ENCODE data around the gene GRIK4.

DNA sequence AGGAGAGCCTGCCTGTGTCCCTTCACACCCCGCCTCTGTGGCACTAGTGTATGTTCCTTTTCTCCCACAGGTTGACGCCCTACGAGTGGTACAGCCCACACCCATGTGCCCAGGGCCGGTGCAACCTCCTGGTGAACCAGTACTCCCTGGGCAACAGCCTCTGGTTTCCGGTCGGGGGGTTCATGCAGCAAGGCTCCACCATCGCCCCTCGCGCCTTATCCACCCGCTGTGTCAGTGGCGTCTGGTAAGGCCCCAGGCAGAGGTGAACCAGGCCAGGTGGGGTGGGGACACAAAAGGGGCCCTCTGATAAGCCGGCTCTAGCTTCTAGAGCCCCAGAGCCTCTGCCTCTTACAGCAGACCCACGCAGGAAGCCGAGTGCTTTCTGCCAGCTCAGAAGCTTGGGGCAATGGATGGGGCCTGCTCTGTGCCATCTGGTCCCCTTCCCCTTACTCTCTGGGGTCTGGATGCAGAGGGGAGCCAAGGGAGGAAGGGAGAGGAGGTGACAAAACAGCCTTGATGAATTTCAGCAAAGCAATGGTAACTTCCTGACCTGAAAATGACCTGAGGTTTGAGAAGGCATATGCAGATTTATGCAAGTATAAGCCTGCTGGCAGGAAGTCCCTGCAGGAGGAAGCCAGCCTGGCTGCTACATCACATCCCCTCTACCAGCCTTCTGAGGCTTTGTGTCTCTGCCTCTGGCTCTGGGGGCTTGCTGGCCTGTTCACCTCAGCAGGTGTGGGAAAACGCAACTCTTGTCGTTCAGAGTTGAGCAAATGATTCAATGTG, 445.4 kb downstream of the GRIK4 start:
- TF ChIP-seq HDAC2 (IDR thresholded peaks at IDR 0.05) (no peak), CAMTA2 (CRISPR knock-in tag; conservative IDR thresholded peaks at IDR 0.05) (no peak), CHD1 (IDR thresholded peaks at IDR 0.05; ENCODE audit: low read length) (no peak), PYGO2 (tag; IDR thresholded peaks at IDR 0.05) (no peak), SIN3A (IDR thresholded peaks at IDR 0.05; ENCODE audit: borderline replicate concordance in 2 of 2, control insufficient read depth in 1 of 2, low read depth in 2 of 2, low read length in 2 of 2) (no peak), ELF1 (tag; IDR thresholded peaks at IDR 0.05) (no peak), PML (IDR thresholded peaks at IDR 0.05; ENCODE audit: low read length) (no peak), FOXP1 (CRISPR knock-in tag; IDR thresholded peaks at IDR 0.05) (no peak)
- TF ChIP-seq, protein P1, sequence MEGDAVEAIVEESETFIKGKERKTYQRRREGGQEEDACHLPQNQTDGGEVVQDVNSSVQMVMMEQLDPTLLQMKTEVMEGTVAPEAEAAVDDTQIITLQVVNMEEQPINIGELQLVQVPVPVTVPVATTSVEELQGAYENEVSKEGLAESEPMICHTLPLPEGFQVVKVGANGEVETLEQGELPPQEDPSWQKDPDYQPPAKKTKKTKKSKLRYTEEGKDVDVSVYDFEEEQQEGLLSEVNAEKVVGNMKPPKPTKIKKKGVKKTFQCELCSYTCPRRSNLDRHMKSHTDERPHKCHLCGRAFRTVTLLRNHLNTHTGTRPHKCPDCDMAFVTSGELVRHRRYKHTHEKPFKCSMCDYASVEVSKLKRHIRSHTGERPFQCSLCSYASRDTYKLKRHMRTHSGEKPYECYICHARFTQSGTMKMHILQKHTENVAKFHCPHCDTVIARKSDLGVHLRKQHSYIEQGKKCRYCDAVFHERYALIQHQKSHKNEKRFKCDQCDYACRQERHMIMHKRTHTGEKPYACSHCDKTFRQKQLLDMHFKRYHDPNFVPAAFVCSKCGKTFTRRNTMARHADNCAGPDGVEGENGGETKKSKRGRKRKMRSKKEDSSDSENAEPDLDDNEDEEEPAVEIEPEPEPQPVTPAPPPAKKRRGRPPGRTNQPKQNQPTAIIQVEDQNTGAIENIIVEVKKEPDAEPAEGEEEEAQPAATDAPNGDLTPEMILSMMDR (IDR thresholded peaks at IDR 0.05 in 2 of 3, conservative IDR thresholded peaks at IDR 0.05 in 1 of 3; ENCODE audit: insufficient read depth in 2 of 3, low read depth in 1 of 3, low read length in 3 of 3) = no peak
- TF ChIP-seq, protein P2, sequence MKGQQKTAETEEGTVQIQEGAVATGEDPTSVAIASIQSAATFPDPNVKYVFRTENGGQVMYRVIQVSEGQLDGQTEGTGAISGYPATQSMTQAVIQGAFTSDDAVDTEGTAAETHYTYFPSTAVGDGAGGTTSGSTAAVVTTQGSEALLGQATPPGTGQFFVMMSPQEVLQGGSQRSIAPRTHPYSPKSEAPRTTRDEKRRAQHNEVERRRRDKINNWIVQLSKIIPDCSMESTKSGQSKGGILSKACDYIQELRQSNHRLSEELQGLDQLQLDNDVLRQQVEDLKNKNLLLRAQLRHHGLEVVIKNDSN (CRISPR knock-in tag; IDR thresholded peaks at IDR 0.05) = no peak
- TF ChIP-seq, protein P3, sequence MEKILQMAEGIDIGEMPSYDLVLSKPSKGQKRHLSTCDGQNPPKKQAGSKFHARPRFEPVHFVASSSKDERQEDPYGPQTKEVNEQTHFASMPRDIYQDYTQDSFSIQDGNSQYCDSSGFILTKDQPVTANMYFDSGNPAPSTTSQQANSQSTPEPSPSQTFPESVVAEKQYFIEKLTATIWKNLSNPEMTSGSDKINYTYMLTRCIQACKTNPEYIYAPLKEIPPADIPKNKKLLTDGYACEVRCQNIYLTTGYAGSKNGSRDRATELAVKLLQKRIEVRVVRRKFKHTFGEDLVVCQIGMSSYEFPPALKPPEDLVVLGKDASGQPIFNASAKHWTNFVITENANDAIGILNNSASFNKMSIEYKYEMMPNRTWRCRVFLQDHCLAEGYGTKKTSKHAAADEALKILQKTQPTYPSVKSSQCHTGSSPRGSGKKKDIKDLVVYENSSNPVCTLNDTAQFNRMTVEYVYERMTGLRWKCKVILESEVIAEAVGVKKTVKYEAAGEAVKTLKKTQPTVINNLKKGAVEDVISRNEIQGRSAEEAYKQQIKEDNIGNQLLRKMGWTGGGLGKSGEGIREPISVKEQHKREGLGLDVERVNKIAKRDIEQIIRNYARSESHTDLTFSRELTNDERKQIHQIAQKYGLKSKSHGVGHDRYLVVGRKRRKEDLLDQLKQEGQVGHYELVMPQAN (IDR thresholded peaks at IDR 0.05; ENCODE audit: borderline replicate concordance) = no peak
- TF ChIP-seq, protein P4, sequence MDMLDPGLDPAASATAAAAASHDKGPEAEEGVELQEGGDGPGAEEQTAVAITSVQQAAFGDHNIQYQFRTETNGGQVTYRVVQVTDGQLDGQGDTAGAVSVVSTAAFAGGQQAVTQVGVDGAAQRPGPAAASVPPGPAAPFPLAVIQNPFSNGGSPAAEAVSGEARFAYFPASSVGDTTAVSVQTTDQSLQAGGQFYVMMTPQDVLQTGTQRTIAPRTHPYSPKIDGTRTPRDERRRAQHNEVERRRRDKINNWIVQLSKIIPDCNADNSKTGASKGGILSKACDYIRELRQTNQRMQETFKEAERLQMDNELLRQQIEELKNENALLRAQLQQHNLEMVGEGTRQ (CRISPR knock-in tag; IDR thresholded peaks at IDR 0.05) = no peak
- TF ChIP-seq, protein P5, sequence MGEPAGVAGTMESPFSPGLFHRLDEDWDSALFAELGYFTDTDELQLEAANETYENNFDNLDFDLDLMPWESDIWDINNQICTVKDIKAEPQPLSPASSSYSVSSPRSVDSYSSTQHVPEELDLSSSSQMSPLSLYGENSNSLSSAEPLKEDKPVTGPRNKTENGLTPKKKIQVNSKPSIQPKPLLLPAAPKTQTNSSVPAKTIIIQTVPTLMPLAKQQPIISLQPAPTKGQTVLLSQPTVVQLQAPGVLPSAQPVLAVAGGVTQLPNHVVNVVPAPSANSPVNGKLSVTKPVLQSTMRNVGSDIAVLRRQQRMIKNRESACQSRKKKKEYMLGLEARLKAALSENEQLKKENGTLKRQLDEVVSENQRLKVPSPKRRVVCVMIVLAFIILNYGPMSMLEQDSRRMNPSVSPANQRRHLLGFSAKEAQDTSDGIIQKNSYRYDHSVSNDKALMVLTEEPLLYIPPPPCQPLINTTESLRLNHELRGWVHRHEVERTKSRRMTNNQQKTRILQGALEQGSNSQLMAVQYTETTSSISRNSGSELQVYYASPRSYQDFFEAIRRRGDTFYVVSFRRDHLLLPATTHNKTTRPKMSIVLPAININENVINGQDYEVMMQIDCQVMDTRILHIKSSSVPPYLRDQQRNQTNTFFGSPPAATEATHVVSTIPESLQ (CRISPR knock-in tag; IDR thresholded peaks at IDR 0.05) = no peak

Data from K562 (cell line).